GM19452 (cell line): ENCODE measurements around the gene SPR.

Source experiments
- ATAC-seq: cut with Tn5 transposase; IDR thresholded peaks from one replicate; pipeline ENCODE4 v1.9.1; 2021; ENCODE audit not compliant: unreplicated experiment

The SPR gene

GRCh38 chr2:72887032-72887739 lies at the start of gene SPR:
SPR (plus strand) TSS chr2:72887408; CDS start chr2:72887433, 25 bp downstream.
- ATAC-seq, result peak; percentile 76

DNA sequence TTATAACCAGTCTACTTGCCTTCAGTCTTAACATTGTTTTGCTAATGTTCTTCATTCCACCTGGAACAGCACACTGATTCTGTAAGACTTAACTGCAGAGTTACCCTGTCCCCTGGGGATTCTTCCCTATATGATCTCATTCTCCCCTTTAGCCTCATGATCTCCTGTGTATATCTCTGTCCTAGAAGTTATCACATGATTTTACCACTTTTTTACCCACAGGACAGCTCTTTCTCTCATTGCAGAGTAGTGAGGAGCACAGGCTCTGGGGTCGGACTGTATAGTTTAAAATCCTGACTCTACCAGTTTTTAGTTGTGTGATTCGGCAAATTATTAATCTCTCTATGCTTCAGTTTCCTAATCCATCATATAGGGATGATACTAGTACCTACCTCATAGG lies 47.1 kb upstream of the SPR start:
- ATAC-seq, result no peak

DNA sequence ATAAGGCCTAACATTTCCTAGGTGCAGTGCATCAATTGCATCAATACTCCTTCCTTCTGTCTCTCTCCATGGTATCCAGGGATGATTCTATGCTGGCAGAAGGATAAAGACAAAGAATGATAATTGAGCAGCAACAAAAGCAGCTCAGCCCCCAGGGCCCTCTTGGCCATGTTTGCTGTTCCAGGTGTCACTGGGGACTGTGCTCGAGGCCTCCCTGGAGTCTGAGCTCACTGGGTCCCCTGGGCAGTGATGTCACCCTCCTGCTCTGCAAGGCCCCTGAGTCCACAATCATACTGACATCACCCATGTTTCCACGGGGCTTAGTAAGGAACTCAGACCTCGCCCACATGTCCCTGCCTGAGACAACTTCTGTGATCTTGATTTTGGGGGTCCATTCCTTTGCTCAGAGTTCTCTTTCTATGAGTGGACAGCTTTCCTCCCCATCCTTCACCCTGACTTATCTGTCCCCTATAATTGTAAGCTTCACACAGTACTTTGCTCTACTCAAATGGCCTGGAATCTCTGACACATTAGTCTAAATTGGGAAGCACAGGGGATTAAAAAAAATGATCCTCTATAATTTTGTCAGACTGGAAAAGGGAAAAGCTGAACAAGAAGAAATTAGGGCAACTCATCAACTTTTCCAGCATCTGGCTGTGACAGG lies 45.6 kb upstream of the SPR start:
- no peak for ATAC-seq

GRCh38 chr2:72843301-72843700 lies 43.9 kb upstream of the SPR start:
- no peak for ATAC-seq

GRCh38 chr2:72846171-72847095 lies 40.8 kb upstream of the SPR start:
- ATAC-seq, result peak; percentile 94

DNA sequence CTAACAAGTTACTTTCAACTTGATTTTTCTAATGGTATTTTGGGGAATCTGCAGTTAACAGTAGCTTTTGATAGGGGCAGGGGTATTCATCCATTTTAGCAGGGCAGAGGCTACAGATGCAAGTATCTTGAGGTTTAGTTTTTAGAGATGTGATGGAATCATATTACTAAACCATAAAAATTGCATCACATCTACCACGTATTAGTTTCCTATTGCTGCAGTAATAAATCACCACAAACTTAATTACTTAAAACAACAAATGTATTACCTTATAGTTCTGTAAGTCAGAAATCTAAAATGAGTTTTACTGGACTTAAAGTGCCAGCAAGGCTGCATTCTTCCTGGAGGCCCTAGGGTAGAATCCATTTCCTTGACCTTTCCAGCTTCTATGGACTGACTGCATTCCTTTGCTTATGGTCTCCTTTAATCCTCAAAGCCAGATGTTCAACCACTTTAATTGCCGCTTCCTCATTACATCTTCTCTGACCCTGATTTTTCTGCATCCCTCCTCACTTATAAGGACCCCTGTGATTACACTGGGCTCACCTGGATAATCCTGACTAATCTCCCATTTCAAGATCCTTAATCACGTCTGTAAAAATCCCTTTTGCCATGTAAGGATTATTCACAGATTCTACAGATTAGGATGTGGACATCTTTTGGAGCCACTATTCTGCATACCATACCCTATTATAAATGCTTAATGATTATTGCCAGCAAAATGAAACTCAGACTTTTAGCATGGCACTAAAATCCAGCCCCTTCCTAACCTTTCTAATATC lies 39.5 kb upstream of the SPR start:
- ATAC-seq, result no peak

DNA sequence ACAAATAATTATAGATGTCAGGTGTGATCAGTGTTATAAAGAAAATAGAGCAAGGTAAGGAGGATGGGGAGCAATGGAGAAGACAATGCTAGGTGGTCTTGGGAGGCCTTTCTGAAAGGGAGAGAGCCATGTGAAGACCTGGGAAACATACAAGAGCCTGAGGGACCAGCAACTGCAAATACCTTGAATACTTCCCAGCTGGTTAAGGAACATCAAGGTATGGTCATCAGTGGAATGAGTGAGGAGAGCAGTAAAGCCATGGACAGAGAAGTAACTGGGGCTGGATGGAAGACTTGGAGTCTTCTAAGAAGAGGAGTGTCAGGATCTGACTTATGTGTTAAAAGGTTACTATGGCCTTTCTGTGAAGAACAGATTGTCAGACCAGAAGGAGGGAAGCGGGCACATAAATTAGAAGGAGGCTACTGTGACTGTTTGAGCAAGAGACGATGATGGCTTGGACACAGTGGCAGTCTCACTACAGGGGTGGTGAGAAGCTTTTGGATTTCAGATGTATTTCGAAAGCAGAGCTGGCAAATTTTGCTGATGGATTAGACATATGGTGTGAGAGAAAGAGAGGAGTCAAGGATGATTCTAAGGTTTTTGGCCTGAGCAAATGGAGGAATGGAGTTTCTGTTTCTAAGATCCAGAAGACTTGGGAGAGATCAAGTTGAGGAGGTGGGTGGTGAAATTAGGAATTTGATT lies 38.6 kb upstream of the SPR start:
- ATAC-seq, result no peak

- no peak for ATAC-seq
Measured at GRCh38 chr2:72849138-72849462, 38.1 kb upstream of the SPR start.

DNA sequence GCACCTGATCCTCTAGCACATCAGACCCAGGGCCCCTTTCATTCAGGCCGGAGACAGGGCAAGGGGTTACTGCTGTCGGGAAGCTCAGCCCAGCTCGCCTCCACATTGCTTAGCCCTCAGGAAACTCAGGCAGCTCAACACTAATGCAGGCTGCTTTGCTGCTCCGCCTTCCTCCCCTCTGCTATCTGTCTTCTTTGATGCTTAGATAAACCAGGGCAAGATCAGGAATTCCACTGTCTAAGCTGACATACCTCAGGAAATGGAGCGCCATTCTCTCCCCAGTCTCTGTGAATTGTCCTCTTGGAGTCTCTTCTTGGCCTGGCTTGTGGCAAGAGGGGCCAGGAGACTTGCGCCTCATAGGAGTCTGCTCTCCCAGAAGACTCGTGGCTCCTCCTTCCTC lies 35.9 kb upstream of the SPR start:
- ATAC-seq, result no peak

- ATAC-seq, result peak; percentile 62
Measured at GRCh38 chr2:72859831-72860262, 27.4 kb upstream of the SPR start.

DNA sequence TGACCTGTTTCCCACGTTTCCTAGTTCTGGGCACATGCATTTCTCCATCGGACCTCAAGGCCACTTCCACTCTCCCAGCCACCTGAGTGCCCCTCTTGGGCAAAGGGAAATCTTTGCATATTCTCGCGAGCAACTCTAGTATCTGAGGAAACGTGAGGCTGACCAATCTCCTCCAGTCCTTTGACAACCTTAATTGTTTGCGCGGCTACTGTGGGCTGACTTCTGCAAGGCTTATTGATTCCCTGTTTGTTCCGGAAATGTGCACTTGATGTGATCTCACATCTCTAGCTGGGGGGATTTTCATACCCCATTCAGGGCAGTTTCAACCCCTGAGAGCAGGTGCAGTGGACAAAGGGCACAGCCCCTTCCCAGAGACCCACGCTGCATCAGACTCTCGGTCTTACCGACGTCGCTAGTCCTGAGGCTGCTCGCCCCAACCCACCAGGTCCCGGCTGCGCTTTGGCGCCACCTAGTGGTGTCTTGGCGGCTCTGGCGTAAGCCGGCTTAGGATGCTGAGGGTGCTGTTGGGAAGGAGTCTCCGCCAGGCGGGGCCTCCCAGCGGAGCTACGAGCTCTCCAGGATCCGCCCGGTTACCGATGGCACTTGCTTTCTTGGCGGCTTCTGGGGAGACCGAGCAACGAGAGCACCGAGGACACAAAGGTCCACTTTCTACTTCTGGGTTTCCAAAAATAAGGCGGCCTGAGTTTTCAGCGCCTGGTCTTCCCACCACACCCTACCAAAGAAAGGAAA lies 24.8 kb upstream of the SPR start:
- ATAC-seq, result peak; percentile 96

DNA sequence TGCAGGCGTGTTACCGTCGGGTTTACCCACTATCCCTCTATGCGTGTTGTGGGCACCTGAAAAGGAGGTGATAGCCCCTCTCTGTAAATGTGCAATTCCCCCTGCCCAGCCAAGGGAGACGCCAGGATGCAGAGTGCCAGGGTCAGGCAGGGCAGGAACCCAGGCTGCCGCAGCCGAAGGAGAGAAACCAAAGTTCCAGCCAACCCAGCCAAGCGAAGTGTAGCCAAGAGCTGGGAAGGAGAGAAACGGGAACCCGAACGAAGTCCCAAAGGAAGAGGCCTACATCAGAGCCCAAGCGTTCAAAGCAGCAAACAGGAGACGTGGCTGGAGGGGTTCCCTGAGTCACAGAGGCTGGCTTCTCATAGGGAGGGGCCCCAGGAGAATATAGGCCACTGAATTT lies 24.2 kb upstream of the SPR start:
- ATAC-seq, result no peak

GRCh38 chr2:72864500-72864899 lies 22.7 kb upstream of the SPR start:
- ATAC-seq, result no peak

DNA sequence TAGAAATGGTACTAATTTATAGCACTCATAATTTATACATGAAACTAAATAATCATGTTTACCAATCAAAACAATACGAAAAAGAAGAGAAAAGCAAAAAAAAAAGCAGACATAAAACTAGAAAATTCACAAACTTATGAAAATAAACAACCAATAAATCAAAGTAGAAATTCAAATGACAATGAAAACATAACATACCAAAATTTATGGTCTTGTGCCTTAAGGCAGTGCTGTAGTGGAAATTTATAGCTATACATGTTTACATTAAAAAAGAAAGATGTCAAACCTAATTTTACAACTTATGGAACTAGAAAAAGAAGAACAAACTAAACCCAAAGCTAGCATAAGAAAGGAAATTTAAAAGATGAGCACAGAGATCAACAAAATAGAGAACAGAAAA lies 16.1 kb upstream of the SPR start:
- ATAC-seq, result no peak

GRCh38 chr2:72871880-72872279 lies 15.3 kb upstream of the SPR start:
- ATAC-seq, result no peak

- ATAC-seq, result no peak
Measured at GRCh38 chr2:72883356-72883962, 3.7 kb upstream of the SPR start.

- ATAC-seq, result no peak
Measured at GRCh38 chr2:72886505-72887031, 640 bp upstream of the SPR start.

GRCh38 chr2:72887740-72888437 lies 681 bp downstream of the SPR start:
- peak; percentile 7 for ATAC-seq
